Measurements from ENCODE around the gene OTOA.
"Not testable (repeated sequence)": the region's sequence is repeated elsewhere in the genome, so short reads cannot be mapped to it uniquely, and the experiment has no call there.

The OTOA gene

GRCh38 chr16:21722771-21723455, 59.1 kb downstream of the OTOA start:
- DNase-seq (ENCODE audit: low spot score), result no peak

- no peak for DNase-seq (ENCODE audit: low spot score)
Observed at GRCh38 chr16:21723532-21723931, 59.8 kb downstream of the OTOA start.

- DNase-seq (ENCODE audit: low spot score), result peak; percentile 25
Observed at GRCh38 chr16:21727344-21727743, 63.6 kb downstream of the OTOA start.

GRCh38 chr16:21731233-21731632, 67.5 kb downstream of the OTOA start:
- DNase-seq (ENCODE audit: low spot score), result not testable (repeated sequence)

- DNase-seq (ENCODE audit: low spot score), result not testable (repeated sequence)
Observed at GRCh38 chr16:21740637-21741036, 76.9 kb downstream of the OTOA start.

- DNase-seq (ENCODE audit: low spot score), result peak; percentile 4
Observed at GRCh38 chr16:21756192-21757079, 92.7 kb downstream of the OTOA start.

- DNase-seq (ENCODE audit: low spot score), result not testable (repeated sequence)
Observed at GRCh38 chr16:21757080-21757671, 93.4 kb downstream of the OTOA start.

GRCh38 chr16:21768280-21768679, 104.5 kb downstream of the OTOA start:
- DNase-seq (ENCODE audit: low spot score), result not testable (repeated sequence)

GRCh38 chr16:21768810-21769209, 105.0 kb downstream of the OTOA start:
- not testable (repeated sequence) for DNase-seq (ENCODE audit: low spot score)

GRCh38 chr16:21769284-21769683, 105.5 kb downstream of the OTOA start:
- not testable (repeated sequence) for DNase-seq (ENCODE audit: low spot score)

GRCh38 chr16:21770584-21770983, 106.8 kb downstream of the OTOA start:
- not testable (repeated sequence) for DNase-seq (ENCODE audit: low spot score)

- not testable (repeated sequence) for DNase-seq (ENCODE audit: low spot score)
Observed at GRCh38 chr16:21772547-21773206, 108.9 kb downstream of the OTOA start.

- not testable (repeated sequence) for DNase-seq (ENCODE audit: low spot score)
Observed at GRCh38 chr16:21773207-21773553, 109.4 kb downstream of the OTOA start.

- DNase-seq (ENCODE audit: low spot score), result not testable (repeated sequence)
Observed at GRCh38 chr16:21780525-21780924, 116.8 kb downstream of the OTOA start.

GRCh38 chr16:21790506-21790905, 126.7 kb downstream of the OTOA start:
- DNase-seq (ENCODE audit: low spot score), result not testable (repeated sequence)

- not testable (repeated sequence) for DNase-seq (ENCODE audit: low spot score)
Observed at GRCh38 chr16:21793310-21793709, 129.5 kb downstream of the OTOA start.

GRCh38 chr16:21798601-21799000, 134.8 kb downstream of the OTOA start:
- not testable (repeated sequence) for DNase-seq (ENCODE audit: low spot score)

- DNase-seq (ENCODE audit: low spot score), result peak; percentile 63
Observed at GRCh38 chr16:21801538-21802374, 138.0 kb downstream of the OTOA start.

- DNase-seq (ENCODE audit: low spot score), result not testable (repeated sequence)
Observed at GRCh38 chr16:21802375-21802663, 138.6 kb downstream of the OTOA start.

Measured in NAMALWA (cell line).